ENCODE results near the gene SUCLG2.

The SUCLG2 gene

DNA sequence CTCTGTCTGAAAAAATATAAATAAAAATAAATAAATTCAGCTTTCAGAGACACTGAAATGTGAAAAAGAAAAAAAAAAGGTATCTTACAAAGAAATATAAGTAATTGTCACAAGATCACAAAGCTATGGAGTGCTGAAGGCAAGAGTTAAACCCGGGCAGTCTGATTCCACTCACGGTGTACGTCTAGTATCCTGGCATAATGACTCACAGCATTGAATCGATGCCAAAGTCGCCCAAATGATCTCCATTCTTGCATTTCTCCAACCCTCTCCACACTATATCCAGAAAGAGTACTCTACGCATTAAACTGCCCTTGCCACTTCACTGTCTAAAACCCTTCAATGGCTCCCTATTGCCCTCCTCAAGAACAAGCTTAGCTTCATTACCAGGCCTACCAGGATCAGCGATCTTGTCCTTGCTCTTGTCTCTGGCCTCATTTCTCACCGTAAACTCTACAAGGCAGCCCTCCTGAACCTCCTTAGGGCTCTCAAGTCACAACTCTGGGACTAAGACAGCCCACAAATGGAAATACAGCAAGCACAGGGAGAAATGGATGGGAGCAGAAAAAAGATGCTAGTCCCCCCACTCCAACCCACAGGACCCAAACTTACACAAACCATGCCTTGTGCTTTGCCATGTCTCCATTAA is 7.7 kb downstream of the SUCLG2 start:
- Histone ChIP-seq H3K27ac (ENCODE audit: extremely low read depth, low read depth, low read length) (no peak overlapping the region), H3K9me3 (ENCODE audit: control insufficient read depth, insufficient read depth, low read depth, low read length) (no peaks in the 10 kb centered on the region), H3K4me1 (ENCODE audit: control insufficient read depth, insufficient read depth, low read length) (no peaks in the 10 kb centered on the region), H3K4me3 (ENCODE audit: low read depth, low read length) (no peak overlapping the region), H3K36me3 (ENCODE audit: control insufficient read depth in 2 of 2, insufficient read depth in 1 of 2, low read length in 2 of 2) (no peaks in the 10 kb centered on the region)
- ChIA-PET POLR2A (no interaction called here), CTCF (no interaction called here)
- TF ChIP-seq WT1 (tag by site-specific recombination; IDR thresholded peaks at IDR 0.05) (no peak), ZBTB6 (tag by site-specific recombination; IDR thresholded peaks at IDR 0.05) (no peak), ZXDB (tag by site-specific recombination; IDR thresholded peaks at IDR 0.05) (no peak), ELK4 (IDR thresholded peaks at IDR 0.05; ENCODE audit: borderline replicate concordance, low read depth, low read length) (no peak)

DNA sequence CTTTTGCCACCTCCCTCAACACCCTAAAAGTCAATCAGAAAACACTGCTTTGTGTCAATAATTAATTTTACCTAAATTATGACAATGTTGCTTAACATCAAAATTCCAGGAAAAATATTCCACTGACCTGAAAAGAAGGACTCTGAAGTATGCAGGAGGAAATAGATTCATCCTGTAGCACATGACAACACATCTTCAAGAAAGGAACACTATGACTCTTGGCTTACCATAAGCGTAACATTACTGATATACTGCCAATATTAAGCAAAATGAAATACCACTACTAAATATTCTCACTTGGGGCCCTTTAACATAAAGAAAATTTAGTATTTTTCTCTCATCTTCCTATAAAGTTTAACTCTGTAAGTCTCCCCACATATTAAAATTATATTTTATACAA is 9.6 kb downstream of the SUCLG2 start:
- H3K4me1 ChIP-seq (ENCODE audit: control insufficient read depth, insufficient read depth, low read length), result no peaks in the 10 kb centered on the region
- H3K4me3 ChIP-seq (ENCODE audit: low read depth, low read length), result no peak overlapping the region
- POLR2A ChIA-PET, result no interaction called here
- H3K9me3 ChIP-seq (ENCODE audit: control insufficient read depth, insufficient read depth, low read depth, low read length), result no peaks in the 10 kb centered on the region
- no peak overlapping the region for H3K27ac ChIP-seq (ENCODE audit: extremely low read depth, low read depth, low read length)
- no peak for TF ChIP-seq ZNF398 (tag by site-specific recombination; IDR thresholded peaks at IDR 0.05)
- no peak for TF ChIP-seq WT1 (tag by site-specific recombination; IDR thresholded peaks at IDR 0.05)
- TF ChIP-seq ZNF510 (tag by site-specific recombination; IDR thresholded peaks at IDR 0.05; ENCODE audit: insufficient replicate concordance), result no peak
- no peak for TF ChIP-seq ZNF501 (tag by site-specific recombination; IDR thresholded peaks at IDR 0.05)
- TF ChIP-seq ZBTB20 (tag by site-specific recombination; IDR thresholded peaks at IDR 0.05), result no peak
- no peaks in the 10 kb centered on the region for H3K36me3 ChIP-seq (ENCODE audit: control insufficient read depth in 2 of 2, insufficient read depth in 1 of 2, low read length in 2 of 2)
- CTCF ChIA-PET, result no interaction called here

GRCh38 chr3:67642734-67643133 is 11.7 kb downstream of the SUCLG2 start:
- Histone ChIP-seq H3K9me3 (ENCODE audit: control insufficient read depth, insufficient read depth, low read depth, low read length) (no peaks in the 10 kb centered on the region), H3K36me3 (ENCODE audit: control insufficient read depth in 2 of 2, insufficient read depth in 1 of 2, low read length in 2 of 2) (no peaks in the 10 kb centered on the region), H3K4me3 (ENCODE audit: low read depth, low read length) (no peak overlapping the region), H3K27ac (ENCODE audit: extremely low read depth, low read depth, low read length) (no peak overlapping the region), H3K4me1 (ENCODE audit: control insufficient read depth, insufficient read depth, low read length) (no peaks in the 10 kb centered on the region)
- ChIA-PET CTCF (interaction anchor here (0.7 kb wide), 1 partner anchor 1769 kb away, joined by 7 read pairs; no protein-coding TSS in a partner anchor), POLR2A (no interaction called here)
- no peak for TF ChIP-seq ZNF24 (tag by site-specific recombination; IDR thresholded peaks at IDR 0.05)
- TF ChIP-seq ZNF501 (tag by site-specific recombination; IDR thresholded peaks at IDR 0.05), result no peak
- no peak for TF ChIP-seq MYNN (tag by site-specific recombination; IDR thresholded peaks at IDR 0.05; ENCODE audit: borderline replicate concordance)
- TF ChIP-seq ZNF658 (tag by site-specific recombination; IDR thresholded peaks at IDR 0.05), result no peak
- no peak for TF ChIP-seq ZNF488 (tag by site-specific recombination; IDR thresholded peaks at IDR 0.05)
- TF ChIP-seq ZNF48 (tag by site-specific recombination; IDR thresholded peaks at IDR 0.05), result no peak
- no peak for TF ChIP-seq ZNF654 (tag by site-specific recombination; IDR thresholded peaks at IDR 0.05; ENCODE audit: low read depth)
- no peak for TF ChIP-seq ZNF785 (tag by site-specific recombination; IDR thresholded peaks at IDR 0.05)
- TF ChIP-seq, protein P1, sequence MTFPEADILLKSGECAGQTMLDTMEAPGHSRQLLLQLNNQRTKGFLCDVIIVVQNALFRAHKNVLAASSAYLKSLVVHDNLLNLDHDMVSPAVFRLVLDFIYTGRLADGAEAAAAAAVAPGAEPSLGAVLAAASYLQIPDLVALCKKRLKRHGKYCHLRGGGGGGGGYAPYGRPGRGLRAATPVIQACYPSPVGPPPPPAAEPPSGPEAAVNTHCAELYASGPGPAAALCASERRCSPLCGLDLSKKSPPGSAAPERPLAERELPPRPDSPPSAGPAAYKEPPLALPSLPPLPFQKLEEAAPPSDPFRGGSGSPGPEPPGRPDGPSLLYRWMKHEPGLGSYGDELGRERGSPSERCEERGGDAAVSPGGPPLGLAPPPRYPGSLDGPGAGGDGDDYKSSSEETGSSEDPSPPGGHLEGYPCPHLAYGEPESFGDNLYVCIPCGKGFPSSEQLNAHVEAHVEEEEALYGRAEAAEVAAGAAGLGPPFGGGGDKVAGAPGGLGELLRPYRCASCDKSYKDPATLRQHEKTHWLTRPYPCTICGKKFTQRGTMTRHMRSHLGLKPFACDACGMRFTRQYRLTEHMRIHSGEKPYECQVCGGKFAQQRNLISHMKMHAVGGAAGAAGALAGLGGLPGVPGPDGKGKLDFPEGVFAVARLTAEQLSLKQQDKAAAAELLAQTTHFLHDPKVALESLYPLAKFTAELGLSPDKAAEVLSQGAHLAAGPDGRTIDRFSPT (tag by site-specific recombination; IDR thresholded peaks at IDR 0.05), result no peak
- TF ChIP-seq ZNF404 (tag by site-specific recombination; IDR thresholded peaks at IDR 0.05), result no peak
- TF ChIP-seq ZNF274 (IDR thresholded peaks at IDR 0.05; ENCODE audit: low read length), result no peak
- no peak for TF ChIP-seq ZNF274 (tag by site-specific recombination; IDR thresholded peaks at IDR 0.05; ENCODE audit: borderline replicate concordance)
- no peak for TF ChIP-seq MZF1 (tag by site-specific recombination; IDR thresholded peaks at IDR 0.05; ENCODE audit: borderline replicate concordance)
- TF ChIP-seq ZFP37 (tag by site-specific recombination; IDR thresholded peaks at IDR 0.05), result no peak
- TF ChIP-seq ZSCAN5A (tag by site-specific recombination; IDR thresholded peaks at IDR 0.05), result no peak
- TF ChIP-seq ZNF132 (tag by site-specific recombination; IDR thresholded peaks at IDR 0.05; ENCODE audit: borderline replicate concordance), result no peak
